ENCODE results near the gene STUB1.

STUB1 gene

DNA sequence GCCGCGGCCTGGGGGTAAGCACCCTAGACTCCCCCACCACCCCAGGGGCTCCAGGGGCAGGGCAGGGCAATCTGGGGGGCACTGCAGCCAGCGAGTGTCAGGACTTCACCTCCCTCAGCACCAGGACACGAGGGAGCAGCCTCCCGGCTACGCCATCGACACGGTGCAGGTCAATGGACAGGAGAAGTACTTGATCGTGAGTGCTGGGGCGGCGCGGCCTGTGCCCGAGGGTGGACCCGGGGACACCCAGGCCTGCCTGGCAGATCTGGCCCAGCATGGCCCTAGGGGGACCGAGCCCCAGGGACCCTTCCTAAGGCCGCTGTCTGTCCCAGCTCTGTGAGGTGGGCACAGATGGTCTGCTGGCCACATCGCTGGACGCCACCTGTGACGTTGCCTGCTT lies 7.8 kb upstream of the STUB1 start:
- TF ChIP-seq MYC (IDR thresholded peaks at IDR 0.05; ENCODE audit: low read depth, low read length) (no peak), POLR2A (IDR thresholded peaks at IDR 0.05; ENCODE audit: extremely low read depth, insufficient read length) (no peak), MAX (IDR thresholded peaks at IDR 0.05; ENCODE audit: low read depth, low read length) (no peak), CTCF (IDR thresholded peaks at IDR 0.05; ENCODE audit: low read depth, low read length) (no peak)
- no peak overlapping the region for H3K4me3 ChIP-seq (ENCODE audit: low read depth, low read length)
- no peak for DNase-seq (ENCODE audit: low read depth)

DNA sequence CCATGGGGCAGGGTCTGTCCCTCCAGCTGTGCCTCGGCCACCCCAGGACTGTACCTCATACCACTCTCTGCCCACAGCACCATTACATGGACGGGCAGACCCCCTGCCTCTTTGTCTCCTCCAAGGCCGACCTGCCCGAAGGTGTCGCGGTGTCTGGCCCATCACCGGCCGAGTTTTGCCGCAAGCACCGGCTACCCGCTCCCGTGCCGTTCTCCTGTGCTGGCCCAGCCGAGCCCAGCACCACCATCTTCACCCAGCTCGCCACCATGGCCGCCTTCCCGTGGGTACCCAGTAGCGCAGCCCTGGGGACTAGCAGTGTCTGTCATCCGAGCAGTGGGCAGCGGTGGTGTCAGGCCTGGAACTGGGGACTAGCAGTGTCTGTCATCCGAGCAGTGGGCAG lies 7.4 kb upstream of the STUB1 start:
- TF ChIP-seq MYC (IDR thresholded peaks at IDR 0.05; ENCODE audit: low read depth, low read length) = no peak
- no peak for TF ChIP-seq POLR2A (IDR thresholded peaks at IDR 0.05; ENCODE audit: extremely low read depth, insufficient read length)
- no peak for TF ChIP-seq MAX (IDR thresholded peaks at IDR 0.05; ENCODE audit: low read depth, low read length)
- TF ChIP-seq CTCF (IDR thresholded peaks at IDR 0.05; ENCODE audit: low read depth, low read length) = no peak
- H3K4me3 ChIP-seq (ENCODE audit: low read depth, low read length) = no peak overlapping the region
- no peak for DNase-seq (ENCODE audit: low read depth)

DNA sequence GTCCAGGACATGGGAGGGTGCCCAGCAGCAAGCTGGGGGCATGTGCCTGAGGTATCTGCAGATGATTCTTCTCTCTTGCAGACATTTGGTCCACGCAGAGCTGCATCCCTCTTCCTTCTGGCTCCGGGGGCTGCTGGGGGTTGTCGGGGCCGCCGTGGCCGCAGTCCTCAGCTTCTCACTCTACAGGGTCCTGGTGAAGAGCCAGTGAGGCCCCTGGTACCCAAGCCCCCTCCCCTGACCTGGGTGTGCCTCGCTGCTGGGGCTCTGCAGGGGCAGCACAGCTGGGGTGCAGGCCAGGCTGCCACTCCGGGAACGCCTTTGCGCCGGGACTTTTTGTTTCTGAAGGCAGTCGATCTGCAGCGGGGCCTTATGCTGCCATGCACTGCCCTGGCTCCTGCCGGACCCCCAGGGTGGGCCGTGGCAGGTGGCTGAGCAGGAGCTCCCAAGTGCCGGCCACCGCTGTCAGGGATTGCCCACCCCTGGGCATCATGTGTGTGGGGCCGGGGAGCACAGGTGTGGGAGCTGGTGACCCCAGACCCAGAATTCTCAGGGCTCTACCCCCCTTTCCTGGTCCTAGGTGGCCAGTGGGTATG lies 6.7 kb upstream of the STUB1 start:
- H3K4me3 ChIP-seq (ENCODE audit: low read depth, low read length) = no peak overlapping the region
- DNase-seq (ENCODE audit: low read depth) = no peak
- TF ChIP-seq CTCF (IDR thresholded peaks at IDR 0.05; ENCODE audit: low read depth, low read length) = no peak
- no peak for TF ChIP-seq POLR2A (IDR thresholded peaks at IDR 0.05; ENCODE audit: extremely low read depth, insufficient read length)

GRCh38 chr16:674214-674881 lies 5.9 kb upstream of the STUB1 start:
- DNase-seq (ENCODE audit: low read depth) = no peak
- H3K4me3 ChIP-seq (ENCODE audit: low read depth, low read length) = no peak overlapping the region
- TF ChIP-seq MAX (IDR thresholded peaks at IDR 0.05; ENCODE audit: low read depth, low read length) = no peak
- TF ChIP-seq MYC (IDR thresholded peaks at IDR 0.05; ENCODE audit: low read depth, low read length) = no peak
- TF ChIP-seq CTCF (IDR thresholded peaks at IDR 0.05; ENCODE audit: low read depth, low read length) = no peak
- TF ChIP-seq POLR2A (IDR thresholded peaks at IDR 0.05; ENCODE audit: extremely low read depth, insufficient read length) = no peak

GRCh38 chr16:674968-675883 lies 5.0 kb upstream of the STUB1 start, which contains the start of gene RHBDL1:
RHBDL1 (plus strand) TSS chr16:675671; CDS start chr16:675791, 120 bp downstream.
- no peak within 1 kb of the TSS for H3K4me3 ChIP-seq (ENCODE audit: low read depth, low read length)
- no peak for TF ChIP-seq POLR2A (IDR thresholded peaks at IDR 0.05; ENCODE audit: extremely low read depth, insufficient read length)
- no peak for TF ChIP-seq CTCF (IDR thresholded peaks at IDR 0.05; ENCODE audit: low read depth, low read length)
- no peak for TF ChIP-seq MAX (IDR thresholded peaks at IDR 0.05; ENCODE audit: low read depth, low read length)
- TF ChIP-seq MYC (IDR thresholded peaks at IDR 0.05; ENCODE audit: low read depth, low read length) = no peak
- DNase-seq (ENCODE audit: low read depth) = peak; percentile 49

Data from NB4 (cell line).